Measurements from ENCODE around the gene ZC3H4.

Gene ZC3H4

GRCh38 chr19:47022541-47023447, 90.8 kb downstream of the ZC3H4 start:
- DNase-seq (ENCODE audit: extremely low read depth in 1 of 2, low read depth in 1 of 2) = no peak

GRCh38 chr19:47022140-47022536, 91.4 kb downstream of the ZC3H4 start:
- no peak for DNase-seq (ENCODE audit: extremely low read depth in 1 of 2, low read depth in 1 of 2)

- DNase-seq (ENCODE audit: extremely low read depth in 1 of 2, low read depth in 1 of 2) = no peak
Observed at GRCh38 chr19:47021536-47022139, 91.9 kb downstream of the ZC3H4 start.

- no peak for DNase-seq (ENCODE audit: extremely low read depth in 1 of 2, low read depth in 1 of 2)
Observed at GRCh38 chr19:47020992-47021496, 92.5 kb downstream of the ZC3H4 start.

- no peak for DNase-seq (ENCODE audit: extremely low read depth in 1 of 2, low read depth in 1 of 2)
Observed at GRCh38 chr19:47020132-47020805, 93.3 kb downstream of the ZC3H4 start.

- DNase-seq (ENCODE audit: extremely low read depth in 1 of 2, low read depth in 1 of 2) = no peak
Observed at GRCh38 chr19:47019431-47020041, 94.0 kb downstream of the ZC3H4 start, which contains the start of gene NPAS1. Gene NPAS1, plus strand, starts transcription at chr19:47019837. Its CDS starts 1,211 bp downstream, at chr19:47021048.

GRCh38 chr19:47018923-47019322, 94.7 kb downstream of the ZC3H4 start:
- DNase-seq (ENCODE audit: extremely low read depth in 1 of 2, low read depth in 1 of 2) = no peak

All from stimulated activated CD8-positive, alpha-beta memory T cell treated with anti-CD3 and anti-CD28 coated beads, Interleukin-7, amount 100 ng/mL, for 48 hours (primary cell).